HCT116 (cell line): ENCODE results near the gene PLD5. TPM values are rescaled to one million over a fixed set of nuclear protein-coding genes. Genes with fewer than 3 reads are reported as not detected.

Experiments used
- ATAC-seq: fragments of 200-7000 bp; cut with Tn5 transposase; 2 replicates; pipeline ENCODE4 v1.9.1; 2020; ENCODE audit warnings: mild to moderate bottlenecking, moderate library complexity
- BruUV-seq: library from RNA; stranded (reverse); fragments of 400-500 nt; replicated peaks from 2 replicates; lab custom pipeline; 2021; lab: Mats Ljungman, UMichigan
- CTCF ChIA-PET: fragments of 300-600 bp; sonication (Branson Sonifier 250); formaldehyde crosslinking; loops from one replicate; lab custom pipeline; 2021; ENCODE audit warnings: antibody characterized with exemption; lab: Charles Lee
- POLR2A ChIA-PET: fragments of 300-600, 350-600 bp; sonication (Branson Sonifier 250); formaldehyde crosslinking; loops from one replicate; lab custom pipeline; 2021; ENCODE audit warnings: antibody characterized with exemption; lab: Charles Lee
- RAD21 ChIA-PET, 2 experiments: fragments of 300-600 bp; sonication (Branson Sonifier 250); formaldehyde crosslinking; loops; one replicate each; lab custom pipeline; 2023; ENCODE audit warnings: low total read pairs in 2 of 2; ENCODE audit not compliant: uncharacterized antibody in 2 of 2, unreplicated experiment in 2 of 2, low non-redundant PET in 1 of 2; lab: Charles Lee
- DNase-seq: peaks from one replicate; pipeline ENCODE4 v3.0.0-alpha.2; 2010; ENCODE audit warnings: low read depth, low spot score
- H2AFZ ChIP-seq: fragments of 200-600 bp; shearing (Covaris generic), sonication (generic); 2 replicates; pipeline ENCODE4 v1.6.1; 2017; ENCODE audit warnings: low read depth, mixed run types, mixed read lengths, antibody characterized with exemption, low read length; ENCODE audit not compliant: poor library complexity, severe bottlenecking
- H3K27ac ChIP-seq: 2 replicates; pipeline ENCODE4 v1.5.1; 2012; ENCODE audit warnings: low read depth, low read length
- H3K27me3 ChIP-seq: fragments of 200-600 bp; sonication (generic); 2 replicates; pipeline ENCODE4 v1.6.1; 2016; ENCODE audit warnings: mixed run types, low read length, mixed read lengths; ENCODE audit not compliant: insufficient read depth
- H3K36me3 ChIP-seq, 2 experiments: fragments of 200-500 bp in 1 of 2; fragments of 200-600 bp in 1 of 2; sonication (Bioruptor generic) in 1 of 2; sonication (generic) in 1 of 2; 2 replicates each; pipeline versions ENCODE4 v1.5.1 to v1.6.1; 2014 to 2016; ENCODE audit warnings: low read length in 2 of 2, inconsistent platforms in 1 of 2, mixed read lengths in 1 of 2, mixed run types in 1 of 2; ENCODE audit not compliant: insufficient read depth in 2 of 2, control insufficient read depth in 1 of 2
- H3K4me1 ChIP-seq, 2 experiments: fragments of 200-600 bp in 1 of 2; sonication (generic) in 1 of 2; 2 replicates each; pipeline versions ENCODE4 v1.5.1 to v1.6.1; 2012 to 2017; ENCODE audit warnings: low read length in 2 of 2, inconsistent platforms in 1 of 2, mild to moderate bottlenecking in 1 of 2, mixed read lengths in 1 of 2, mixed run types in 1 of 2, moderate library complexity in 1 of 2; ENCODE audit not compliant: insufficient read depth in 2 of 2, control insufficient read depth in 1 of 2
- H3K4me2 ChIP-seq: fragments of 200-600 bp; sonication (generic); 2 replicates; pipeline ENCODE4 v1.6.1; 2017; ENCODE audit warnings: mixed run types, low read length, mixed read lengths
- H3K4me3 ChIP-seq, 2 experiments: fragments of 200-600 bp in 1 of 2; sonication (generic) in 1 of 2; replicated peaks in 1 of 2; 2 replicates each; pipeline ENCODE4 v1.5.1; 2011 to 2016; ENCODE audit warnings: low read length in 2 of 2, control low read depth in 1 of 2, low read depth in 1 of 2, mild to moderate bottlenecking in 1 of 2, mixed read lengths in 1 of 2, mixed run types in 1 of 2
- H3K79me2 ChIP-seq: fragments of 200-600 bp; sonication (generic); 2 replicates; pipeline ENCODE4 v1.6.1; 2017; ENCODE audit warnings: mild to moderate bottlenecking, mixed run types, low read length, moderate library complexity, mixed read lengths; ENCODE audit not compliant: insufficient read depth
- H3K9ac ChIP-seq: fragments of 200-600 bp; sonication (generic); 2 replicates; pipeline ENCODE4 v1.6.1; 2016; ENCODE audit warnings: low read length, mixed read lengths
- H3K9me2 ChIP-seq: fragments of 200-600 bp; sonication (generic), shearing (Covaris generic); 2 replicates; pipeline ENCODE4 v1.6.1; 2017; ENCODE audit warnings: mixed run types, mild to moderate bottlenecking, moderate library complexity; ENCODE audit not compliant: insufficient read depth
- H3K9me3 ChIP-seq, 2 experiments: fragments of 200-500 bp in 1 of 2; fragments of 200-600 bp in 1 of 2; sonication (Bioruptor generic) in 1 of 2; sonication (generic) in 1 of 2; 2 replicates each; pipeline ENCODE4 v1.6.1; 2014 to 2017; ENCODE audit warnings: low read length in 2 of 2, mixed read lengths in 2 of 2, inconsistent platforms in 1 of 2, low read depth in 1 of 2, mild to moderate bottlenecking in 1 of 2, mixed run types in 1 of 2, moderate library complexity in 1 of 2; ENCODE audit not compliant: control insufficient read depth in 1 of 2, insufficient read depth in 1 of 2
- H4K20me1 ChIP-seq: fragments of 200-600 bp; sonication (generic), shearing (Covaris generic); 2 replicates; pipeline ENCODE4 v1.6.1; 2017; ENCODE audit warnings: mixed run types, mild to moderate bottlenecking, moderate library complexity; ENCODE audit not compliant: insufficient read depth
- CBX3 ChIP-seq: IDR thresholded peaks from 2 replicates; pipeline ENCODE4 v1.6.1; 2012; ENCODE audit warnings: low read depth
- CEBPB ChIP-seq: IDR thresholded peaks from 2 replicates; pipeline ENCODE4 v1.6.1; 2012; ENCODE audit warnings: low read depth
- EZH2 ChIP-seq: fragments of 200-600 bp; sonication (generic); IDR thresholded peaks from 2 replicates; pipeline ENCODE4 v1.6.1; 2017; ENCODE audit warnings: antibody characterized with exemption, mixed run types
- EZH2phosphoT487 ChIP-seq: fragments of 200-600 bp; IDR thresholded peaks from 2 replicates; pipeline ENCODE4 v1.6.1; 2018; ENCODE audit warnings: antibody characterized with exemption, borderline replicate concordance
- FOSL1 ChIP-seq: IDR thresholded peaks from 2 replicates; pipeline ENCODE4 v1.6.1; 2012; ENCODE audit warnings: low read depth
- JUND ChIP-seq: IDR thresholded peaks from 2 replicates; pipeline ENCODE4 v1.6.1; 2012
- POLR2A ChIP-seq: IDR thresholded peaks from 2 replicates; pipeline ENCODE4 v1.7.0; 2011; ENCODE audit warnings: borderline replicate concordance; ENCODE audit not compliant: insufficient read depth, insufficient read length; ENCODE audit errors: extremely low read depth
- POLR2AphosphoS5 ChIP-seq: IDR thresholded peaks from 2 replicates; pipeline ENCODE4 v1.6.1; 2011; ENCODE audit warnings: mild to moderate bottlenecking, low read depth, low read length, moderate library complexity
- RAD21 ChIP-seq: IDR thresholded peaks from 2 replicates; pipeline ENCODE4 v1.6.1; 2012; ENCODE audit warnings: low read depth, mild to moderate bottlenecking
- SIN3A ChIP-seq: IDR thresholded peaks from 2 replicates; pipeline ENCODE4 v1.6.1; 2012; ENCODE audit warnings: low read depth
- SP1 ChIP-seq: IDR thresholded peaks from 2 replicates; pipeline ENCODE4 v1.6.1; 2012; ENCODE audit warnings: low read depth
- TCF7L2 ChIP-seq: IDR thresholded peaks from 2 replicates; pipeline ENCODE4 v1.7.0; 2011; ENCODE audit warnings: borderline replicate concordance, inconsistent platforms; ENCODE audit not compliant: insufficient read depth, insufficient read length; ENCODE audit errors: extremely low read depth
- YY1 ChIP-seq: IDR thresholded peaks from 2 replicates; pipeline ENCODE4 v1.6.1; 2011; ENCODE audit warnings: low read length, low read depth, moderate library complexity, mild to moderate bottlenecking; ENCODE audit not compliant: insufficient replicate concordance; ENCODE audit errors: extremely low read depth
- ZFX ChIP-seq: fragments of 450-650 bp; IDR thresholded peaks from 2 replicates; pipeline ENCODE4 v1.6.1; 2017
- intact Hi-C: fragments of 100-400 bp; cut with micrococcal nuclease; formaldehyde crosslinking; loops from 2 replicates; pipeline ENCODE4 v1.10.0; 2022
- total RNA-seq: library from RNA; stranded (reverse); gene quantifications from one replicate; pipeline ENCODE4 v1.2.1, GENCODE V29; 2021; ENCODE audit not compliant: unreplicated experiment
- TF ChIP-seq, protein P1 (sequence below): IDR thresholded peaks from 2 replicates; pipeline ENCODE4 v1.6.1; 2012
- TF ChIP-seq, protein P2 (sequence below): IDR thresholded peaks from 2 replicates; pipeline ENCODE4 v1.6.1; 2012
- TF ChIP-seq, protein P3 (sequence below): IDR thresholded peaks from 2 replicates; pipeline ENCODE4 v1.6.1; 2012; ENCODE audit warnings: low read depth
- TF ChIP-seq, protein P4 (sequence below): IDR thresholded peaks from 2 replicates; pipeline ENCODE4 v1.6.1; 2011; ENCODE audit warnings: mild to moderate bottlenecking, low read length, moderate library complexity; ENCODE audit not compliant: insufficient replicate concordance; ENCODE audit errors: extremely low read depth
- TF ChIP-seq, protein P5 (sequence below), 3 experiments: fragments of 200-600 bp in 1 of 3; sonication (generic) in 1 of 3; IDR thresholded peaks in 2 of 3; conservative IDR thresholded peaks in 1 of 3; 2 replicates each; pipeline ENCODE4 v1.5.1; 2012 to 2017; ENCODE audit warnings: low read depth in 2 of 3, low read length in 2 of 3, antibody characterized with exemption in 1 of 3, borderline replicate concordance in 1 of 3, control low read depth in 1 of 3, mild to moderate bottlenecking in 1 of 3, mixed read lengths in 1 of 3, mixed run types in 1 of 3, moderate library complexity in 1 of 3; ENCODE audit not compliant: insufficient read depth in 1 of 3

The PLD5 gene
- total RNA-seq, 1 experiment from 2014 or later: not detected

DNA sequence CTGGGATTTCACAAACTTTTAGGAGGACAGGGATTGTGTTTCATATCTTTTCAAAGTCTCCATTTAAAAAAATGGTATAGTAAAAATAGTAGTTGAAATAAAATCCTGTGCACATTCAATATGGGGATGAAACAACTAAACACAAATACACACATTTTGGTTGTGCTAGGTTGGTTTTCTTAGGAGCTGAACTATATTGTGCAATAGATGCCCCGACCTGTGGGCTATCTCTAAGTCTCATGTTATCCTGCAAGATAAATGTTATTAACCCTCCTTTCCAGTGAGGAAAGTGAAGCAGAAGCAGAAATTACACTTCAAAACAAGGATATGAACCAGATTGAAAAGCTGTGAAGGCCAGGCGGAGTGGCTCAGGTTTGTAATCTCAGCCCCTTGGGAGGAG, 1.3 kb upstream of the PLD5 start:
- no peaks in the 10 kb centered on the region for H3K79me2 ChIP-seq
- no peaks in the 10 kb centered on the region for H4K20me1 ChIP-seq
- CTCF ChIA-PET: no interaction called here
- no peak overlapping the region for H3K27ac ChIP-seq
- no peaks in the 10 kb centered on the region for H3K9me3 ChIP-seq
- RAD21 ChIA-PET: no interaction called here
- H3K9ac ChIP-seq: no peak overlapping the region
- intact Hi-C loops: no loop called here
- H3K27me3 ChIP-seq: no peaks in the 10 kb centered on the region
- POLR2A ChIA-PET: no interaction called here
- no peaks in the 10 kb centered on the region for H3K4me1 ChIP-seq
- no peaks in the 10 kb centered on the region for H3K36me3 ChIP-seq
- no peak overlapping the region for H2AFZ ChIP-seq
- no peak overlapping the region for H3K4me2 ChIP-seq
- ATAC-seq (no peak), DNase-seq (no peak)
- H3K9me2 ChIP-seq: no peaks in the 10 kb centered on the region
- H3K4me3 ChIP-seq: no peak overlapping the region
- no TSS peak for BruUV-seq
- TF ChIP-seq POLR2A: no peak
- no peak for TF ChIP-seq CEBPB
- TF ChIP-seq EZH2: no peak
- TF ChIP-seq TCF7L2: no peak
- TF ChIP-seq YY1: no peak
- TF ChIP-seq JUND: no peak
- TF ChIP-seq POLR2AphosphoS5: no peak
- TF ChIP-seq, protein P1, sequence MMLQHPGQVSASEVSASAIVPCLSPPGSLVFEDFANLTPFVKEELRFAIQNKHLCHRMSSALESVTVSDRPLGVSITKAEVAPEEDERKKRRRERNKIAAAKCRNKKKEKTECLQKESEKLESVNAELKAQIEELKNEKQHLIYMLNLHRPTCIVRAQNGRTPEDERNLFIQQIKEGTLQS: no peak
- TF ChIP-seq CBX3: no peak
- TF ChIP-seq, protein P2, sequence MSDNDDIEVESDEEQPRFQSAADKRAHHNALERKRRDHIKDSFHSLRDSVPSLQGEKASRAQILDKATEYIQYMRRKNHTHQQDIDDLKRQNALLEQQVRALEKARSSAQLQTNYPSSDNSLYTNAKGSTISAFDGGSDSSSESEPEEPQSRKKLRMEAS: no peak
- TF ChIP-seq, protein P3, sequence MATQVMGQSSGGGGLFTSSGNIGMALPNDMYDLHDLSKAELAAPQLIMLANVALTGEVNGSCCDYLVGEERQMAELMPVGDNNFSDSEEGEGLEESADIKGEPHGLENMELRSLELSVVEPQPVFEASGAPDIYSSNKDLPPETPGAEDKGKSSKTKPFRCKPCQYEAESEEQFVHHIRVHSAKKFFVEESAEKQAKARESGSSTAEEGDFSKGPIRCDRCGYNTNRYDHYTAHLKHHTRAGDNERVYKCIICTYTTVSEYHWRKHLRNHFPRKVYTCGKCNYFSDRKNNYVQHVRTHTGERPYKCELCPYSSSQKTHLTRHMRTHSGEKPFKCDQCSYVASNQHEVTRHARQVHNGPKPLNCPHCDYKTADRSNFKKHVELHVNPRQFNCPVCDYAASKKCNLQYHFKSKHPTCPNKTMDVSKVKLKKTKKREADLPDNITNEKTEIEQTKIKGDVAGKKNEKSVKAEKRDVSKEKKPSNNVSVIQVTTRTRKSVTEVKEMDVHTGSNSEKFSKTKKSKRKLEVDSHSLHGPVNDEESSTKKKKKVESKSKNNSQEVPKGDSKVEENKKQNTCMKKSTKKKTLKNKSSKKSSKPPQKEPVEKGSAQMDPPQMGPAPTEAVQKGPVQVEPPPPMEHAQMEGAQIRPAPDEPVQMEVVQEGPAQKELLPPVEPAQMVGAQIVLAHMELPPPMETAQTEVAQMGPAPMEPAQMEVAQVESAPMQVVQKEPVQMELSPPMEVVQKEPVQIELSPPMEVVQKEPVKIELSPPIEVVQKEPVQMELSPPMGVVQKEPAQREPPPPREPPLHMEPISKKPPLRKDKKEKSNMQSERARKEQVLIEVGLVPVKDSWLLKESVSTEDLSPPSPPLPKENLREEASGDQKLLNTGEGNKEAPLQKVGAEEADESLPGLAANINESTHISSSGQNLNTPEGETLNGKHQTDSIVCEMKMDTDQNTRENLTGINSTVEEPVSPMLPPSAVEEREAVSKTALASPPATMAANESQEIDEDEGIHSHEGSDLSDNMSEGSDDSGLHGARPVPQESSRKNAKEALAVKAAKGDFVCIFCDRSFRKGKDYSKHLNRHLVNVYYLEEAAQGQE: no peak
- TF ChIP-seq EZH2phosphoT487: no peak
- TF ChIP-seq FOSL1: no peak
- no peak for TF ChIP-seq ZFX
- TF ChIP-seq, protein P4, sequence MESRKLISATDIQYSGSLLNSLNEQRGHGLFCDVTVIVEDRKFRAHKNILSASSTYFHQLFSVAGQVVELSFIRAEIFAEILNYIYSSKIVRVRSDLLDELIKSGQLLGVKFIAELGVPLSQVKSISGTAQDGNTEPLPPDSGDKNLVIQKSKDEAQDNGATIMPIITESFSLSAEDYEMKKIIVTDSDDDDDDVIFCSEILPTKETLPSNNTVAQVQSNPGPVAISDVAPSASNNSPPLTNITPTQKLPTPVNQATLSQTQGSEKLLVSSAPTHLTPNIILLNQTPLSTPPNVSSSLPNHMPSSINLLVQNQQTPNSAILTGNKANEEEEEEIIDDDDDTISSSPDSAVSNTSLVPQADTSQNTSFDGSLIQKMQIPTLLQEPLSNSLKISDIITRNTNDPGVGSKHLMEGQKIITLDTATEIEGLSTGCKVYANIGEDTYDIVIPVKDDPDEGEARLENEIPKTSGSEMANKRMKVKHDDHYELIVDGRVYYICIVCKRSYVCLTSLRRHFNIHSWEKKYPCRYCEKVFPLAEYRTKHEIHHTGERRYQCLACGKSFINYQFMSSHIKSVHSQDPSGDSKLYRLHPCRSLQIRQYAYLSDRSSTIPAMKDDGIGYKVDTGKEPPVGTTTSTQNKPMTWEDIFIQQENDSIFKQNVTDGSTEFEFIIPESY: no peak
- TF ChIP-seq, protein P5, sequence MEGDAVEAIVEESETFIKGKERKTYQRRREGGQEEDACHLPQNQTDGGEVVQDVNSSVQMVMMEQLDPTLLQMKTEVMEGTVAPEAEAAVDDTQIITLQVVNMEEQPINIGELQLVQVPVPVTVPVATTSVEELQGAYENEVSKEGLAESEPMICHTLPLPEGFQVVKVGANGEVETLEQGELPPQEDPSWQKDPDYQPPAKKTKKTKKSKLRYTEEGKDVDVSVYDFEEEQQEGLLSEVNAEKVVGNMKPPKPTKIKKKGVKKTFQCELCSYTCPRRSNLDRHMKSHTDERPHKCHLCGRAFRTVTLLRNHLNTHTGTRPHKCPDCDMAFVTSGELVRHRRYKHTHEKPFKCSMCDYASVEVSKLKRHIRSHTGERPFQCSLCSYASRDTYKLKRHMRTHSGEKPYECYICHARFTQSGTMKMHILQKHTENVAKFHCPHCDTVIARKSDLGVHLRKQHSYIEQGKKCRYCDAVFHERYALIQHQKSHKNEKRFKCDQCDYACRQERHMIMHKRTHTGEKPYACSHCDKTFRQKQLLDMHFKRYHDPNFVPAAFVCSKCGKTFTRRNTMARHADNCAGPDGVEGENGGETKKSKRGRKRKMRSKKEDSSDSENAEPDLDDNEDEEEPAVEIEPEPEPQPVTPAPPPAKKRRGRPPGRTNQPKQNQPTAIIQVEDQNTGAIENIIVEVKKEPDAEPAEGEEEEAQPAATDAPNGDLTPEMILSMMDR (IDR thresholded peaks at IDR 0.05 in 2 of 3, conservative IDR thresholded peaks at IDR 0.05 in 1 of 3; ENCODE audit: borderline replicate concordance in 1 of 3, insufficient read depth in 1 of 3, low read depth in 2 of 3, low read length in 2 of 3): no peak
- TF ChIP-seq RAD21: no peak
- TF ChIP-seq SIN3A: no peak
- no peak for TF ChIP-seq SP1
- TF ChIP-seq, all 23 proteins: peak for 0
